Measurements from ENCODE around the gene ZDHHC11B.

- no peak for TF ChIP-seq TAF1 (IDR thresholded peaks at IDR 0.05; ENCODE audit: low read depth)
- no peak for TF ChIP-seq CREB1 (IDR thresholded peaks at IDR 0.05; ENCODE audit: low read depth)
- no peak for TF ChIP-seq EGR1 (IDR thresholded peaks at IDR 0.05)
- TF ChIP-seq YY1 (IDR thresholded peaks at IDR 0.05; ENCODE audit: low read depth), result no peak
- no peak for TF ChIP-seq NFIC (IDR thresholded peaks at IDR 0.05)
- no peak for TF ChIP-seq MAX (IDR thresholded peaks at IDR 0.05)
- TF ChIP-seq TCF12 (IDR thresholded peaks at IDR 0.05; ENCODE audit: low read depth), result no peak
- TF ChIP-seq, protein P1, sequence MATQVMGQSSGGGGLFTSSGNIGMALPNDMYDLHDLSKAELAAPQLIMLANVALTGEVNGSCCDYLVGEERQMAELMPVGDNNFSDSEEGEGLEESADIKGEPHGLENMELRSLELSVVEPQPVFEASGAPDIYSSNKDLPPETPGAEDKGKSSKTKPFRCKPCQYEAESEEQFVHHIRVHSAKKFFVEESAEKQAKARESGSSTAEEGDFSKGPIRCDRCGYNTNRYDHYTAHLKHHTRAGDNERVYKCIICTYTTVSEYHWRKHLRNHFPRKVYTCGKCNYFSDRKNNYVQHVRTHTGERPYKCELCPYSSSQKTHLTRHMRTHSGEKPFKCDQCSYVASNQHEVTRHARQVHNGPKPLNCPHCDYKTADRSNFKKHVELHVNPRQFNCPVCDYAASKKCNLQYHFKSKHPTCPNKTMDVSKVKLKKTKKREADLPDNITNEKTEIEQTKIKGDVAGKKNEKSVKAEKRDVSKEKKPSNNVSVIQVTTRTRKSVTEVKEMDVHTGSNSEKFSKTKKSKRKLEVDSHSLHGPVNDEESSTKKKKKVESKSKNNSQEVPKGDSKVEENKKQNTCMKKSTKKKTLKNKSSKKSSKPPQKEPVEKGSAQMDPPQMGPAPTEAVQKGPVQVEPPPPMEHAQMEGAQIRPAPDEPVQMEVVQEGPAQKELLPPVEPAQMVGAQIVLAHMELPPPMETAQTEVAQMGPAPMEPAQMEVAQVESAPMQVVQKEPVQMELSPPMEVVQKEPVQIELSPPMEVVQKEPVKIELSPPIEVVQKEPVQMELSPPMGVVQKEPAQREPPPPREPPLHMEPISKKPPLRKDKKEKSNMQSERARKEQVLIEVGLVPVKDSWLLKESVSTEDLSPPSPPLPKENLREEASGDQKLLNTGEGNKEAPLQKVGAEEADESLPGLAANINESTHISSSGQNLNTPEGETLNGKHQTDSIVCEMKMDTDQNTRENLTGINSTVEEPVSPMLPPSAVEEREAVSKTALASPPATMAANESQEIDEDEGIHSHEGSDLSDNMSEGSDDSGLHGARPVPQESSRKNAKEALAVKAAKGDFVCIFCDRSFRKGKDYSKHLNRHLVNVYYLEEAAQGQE (IDR thresholded peaks at IDR 0.05; ENCODE audit: low read depth), result no peak
Observed at GRCh38 chr5:673831-674629, 110.5 kb downstream of the ZDHHC11B start.
